Smooth muscle cell of bladder (primary cell): ENCODE data around the gene SUMO2. TPM values are rescaled to one million over a fixed set of nuclear protein-coding genes. Genes with fewer than 3 reads are reported as not detected.

Source experiments
- total RNA-seq: library from RNA; depleted of rRNA; stranded (reverse); fragments of >200 nt; gene quantifications from 2 replicates; pipeline ENCODE4 v1.2.3, GENCODE V29; 2014

SUMO2 gene
- total RNA-seq, result 102 and 140 TPM in 2 replicates

GRCh38 chr17:75182569-75183436 lies at the start of gene SUMO2:
TSS of gene SUMO2 (minus strand) at chr17:75182959. CDS start at chr17:75182834, 125 bp downstream.

DNA sequence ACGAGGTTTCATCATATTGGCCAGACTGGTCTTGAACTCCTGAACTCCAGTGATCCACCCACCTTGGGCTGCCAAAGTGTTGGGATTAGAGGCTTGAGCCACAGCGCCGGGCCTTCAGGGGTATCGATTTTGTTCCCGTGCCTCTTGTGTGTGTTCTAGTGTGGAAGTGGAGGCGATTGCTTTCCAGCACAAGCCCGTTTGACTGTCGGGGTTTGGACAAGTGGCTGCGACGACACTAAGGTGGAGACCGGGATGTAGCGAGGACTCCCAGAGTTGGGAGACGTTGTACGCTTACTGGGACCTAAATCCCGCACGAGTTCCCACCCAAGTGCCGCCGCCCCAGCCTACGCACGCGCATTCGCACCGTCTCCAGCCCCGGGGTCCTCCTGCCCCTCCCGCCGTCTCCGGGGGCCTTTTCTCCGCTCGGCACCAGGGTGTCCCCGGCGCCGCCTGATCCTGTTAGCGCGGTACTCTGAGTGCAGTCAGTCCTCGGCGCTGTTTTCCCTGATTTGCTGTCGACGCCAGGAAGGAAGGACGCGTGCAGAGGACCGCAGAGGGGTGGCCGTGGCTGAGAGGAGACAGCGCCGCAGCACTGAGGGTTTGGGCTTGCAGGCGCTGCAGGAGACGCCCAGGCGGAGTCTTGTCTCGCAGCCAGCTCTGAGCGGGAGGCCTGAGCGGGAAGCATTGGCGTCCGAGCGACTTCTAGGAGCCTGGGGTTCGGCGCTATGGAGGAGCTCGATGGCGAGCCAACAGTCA lies 22.5 kb upstream of the SUMO2 start, which contains the start of gene NUP85:
NUP85 (plus strand) TSS at position 643 of the 756 bp plus-strand sequence; CDS start at position 726, 83 bp downstream.

GRCh38 chr17:75154195-75155106 lies 28.3 kb downstream of the SUMO2 start, which contains the start of gene JPT1:
TSS of gene JPT1 (minus strand) at chr17:75154512. CDS start at chr17:75154397, 115 bp downstream.

GRCh38 chr17:75131278-75132017 lies 51.3 kb downstream of the SUMO2 start, which contains the start of gene NT5C:
TSS of gene NT5C (minus strand) at chr17:75131742. CDS start at chr17:75131707, 35 bp downstream.

Other genes starting within 250 kb of the SUMO2 start
- not detected in 2 replicates for gene OTOP3, start 247.1 kb downstream of the SUMO2 start, total RNA-seq
- 0.28 TPM in 2 replicates for gene HID1, start 210.2 kb downstream of the SUMO2 start, total RNA-seq
- 7.4 and 10.9 TPM in 2 replicates for gene CDR2L, start 195.3 kb downstream of the SUMO2 start, total RNA-seq
- gene MRPL58, start 170.3 kb downstream of the SUMO2 start, total RNA-seq, result 31.2 and 32.7 TPM in 2 replicates
- gene ATP5PD, start 136.0 kb downstream of the SUMO2 start, total RNA-seq, result 365 and 394 TPM in 2 replicates
- gene KCTD2, start 135.7 kb downstream of the SUMO2 start, total RNA-seq, result 9.8 and 16.1 TPM in 2 replicates
- gene SLC16A5, start 95.0 kb downstream of the SUMO2 start, total RNA-seq, result 6.1 and 11.0 TPM in 2 replicates
- 2.1 and 2.2 TPM in 2 replicates for gene ARMC7, start 73.0 kb downstream of the SUMO2 start, total RNA-seq
- 19.6 and 51.6 TPM in 2 replicates for gene NT5C, start 51.2 kb downstream of the SUMO2 start, total RNA-seq
- gene JPT1, start 28.4 kb downstream of the SUMO2 start, total RNA-seq, result 40.0 and 49.9 TPM in 2 replicates
- gene NUP85, start 22.7 kb upstream of the SUMO2 start, total RNA-seq, result 18.9 and 23.6 TPM in 2 replicates
- 9.0 and 10.6 TPM in 2 replicates for gene GGA3, start 78.6 kb upstream of the SUMO2 start, total RNA-seq
- 59.7 and 64.0 TPM in 2 replicates for gene MRPS7, start 78.9 kb upstream of the SUMO2 start, total RNA-seq
- 3.8 and 5.3 TPM in 2 replicates for gene MIF4GD, start 88.3 kb upstream of the SUMO2 start, total RNA-seq
- 4.4 and 4.7 TPM in 2 replicates for gene SLC25A19, start 106.5 kb upstream of the SUMO2 start, total RNA-seq
- gene GRB2, start 222.7 kb upstream of the SUMO2 start, total RNA-seq, result 56.9 and 63.7 TPM in 2 replicates